ENCODE measurements around the gene PCMTD2.

GRCh38 chr20:64264091-64264490 lies 8.5 kb downstream of the PCMTD2 start:
- no peak for TF ChIP-seq EP300 (IDR thresholded peaks at IDR 0.05)
- no peak for TF ChIP-seq POLR2A (IDR thresholded peaks at IDR 0.05; ENCODE audit: low read length)
- no peak for TF ChIP-seq RNF2 (IDR thresholded peaks at IDR 0.05; ENCODE audit: borderline replicate concordance, low read depth)
- TF ChIP-seq CTCF (IDR thresholded peaks at IDR 0.05), result no peak
- no peak for TF ChIP-seq USF2 (IDR thresholded peaks at IDR 0.05)
- TF ChIP-seq JUNB (IDR thresholded peaks at IDR 0.05), result no peak
- no peak for TF ChIP-seq MAX (IDR thresholded peaks at IDR 0.05)
- no peak for TF ChIP-seq ZC3H11A (IDR thresholded peaks at IDR 0.05)
- no peak for TF ChIP-seq PBX3 (IDR thresholded peaks at IDR 0.05)
